ENCODE data around the gene NFIA.

The NFIA gene

GRCh38 chr1:61389926-61390845, 307.8 kb downstream of the NFIA start:
- 92 to 94% methylated on average over 8 to 11 of the region's 11 CpGs for WGBS, 2 experiments
- peaks cover 6% of the 10 kb centered on the region for H3K4me1 ChIP-seq (ENCODE audit: control insufficient read depth, insufficient read depth, low read length)
- H3K4me3 ChIP-seq (ENCODE audit: insufficient read depth, low read depth, low read length), result no peak overlapping the region
- no peak overlapping the region for H3K27ac ChIP-seq (ENCODE audit: insufficient read depth, low read depth, low read length, poor library complexity, severe bottlenecking)
- H3K27me3 ChIP-seq (ENCODE audit: control insufficient read depth, insufficient read depth, low read length, poor library complexity, severe bottlenecking), result peaks cover 20% of the 10 kb centered on the region
- no peaks in the 10 kb centered on the region for H3K9me3 ChIP-seq (ENCODE audit: control insufficient read depth, low read length)
- H3K36me3 ChIP-seq (ENCODE audit: control insufficient read depth, insufficient read depth, low read length), result no peaks in the 10 kb centered on the region

GRCh38 chr1:61391730-61392129, 309.4 kb downstream of the NFIA start:
- 86 to 93% methylated on average over 4 of the region's 4 CpGs for WGBS, 2 experiments
- H3K9me3 ChIP-seq (ENCODE audit: control insufficient read depth, low read length), result no peaks in the 10 kb centered on the region
- no peak overlapping the region for H3K27ac ChIP-seq (ENCODE audit: insufficient read depth, low read depth, low read length, poor library complexity, severe bottlenecking)
- no peaks in the 10 kb centered on the region for H3K36me3 ChIP-seq (ENCODE audit: control insufficient read depth, insufficient read depth, low read length)
- peaks cover 20% of the 10 kb centered on the region for H3K27me3 ChIP-seq (ENCODE audit: control insufficient read depth, insufficient read depth, low read length, poor library complexity, severe bottlenecking)
- H3K4me3 ChIP-seq (ENCODE audit: insufficient read depth, low read depth, low read length), result no peak overlapping the region
- H3K4me1 ChIP-seq (ENCODE audit: control insufficient read depth, insufficient read depth, low read length), result peaks cover 6% of the 10 kb centered on the region

GRCh38 chr1:61392409-61393242, 310.3 kb downstream of the NFIA start:
- Histone ChIP-seq H3K9me3 (ENCODE audit: control insufficient read depth, low read length) (no peaks in the 10 kb centered on the region), H3K27ac (ENCODE audit: insufficient read depth, low read depth, low read length, poor library complexity, severe bottlenecking) (no peak overlapping the region), H3K36me3 (ENCODE audit: control insufficient read depth, insufficient read depth, low read length) (no peaks in the 10 kb centered on the region), H3K4me3 (ENCODE audit: insufficient read depth, low read depth, low read length) (no peak overlapping the region), H3K4me1 (ENCODE audit: control insufficient read depth, insufficient read depth, low read length) (peaks cover 6% of the 10 kb centered on the region), H3K27me3 (ENCODE audit: control insufficient read depth, insufficient read depth, low read length, poor library complexity, severe bottlenecking) (peaks cover 20% of the 10 kb centered on the region)
- WGBS, 2 experiments, result 70 to 73% methylated on average over 9 to 11 of the region's 11 CpGs

GRCh38 chr1:61393575-61393974, 311.2 kb downstream of the NFIA start:
- Histone ChIP-seq H3K9me3 (ENCODE audit: control insufficient read depth, low read length) (no peaks in the 10 kb centered on the region), H3K4me1 (ENCODE audit: control insufficient read depth, insufficient read depth, low read length) (peaks cover 6% of the 10 kb centered on the region), H3K27me3 (ENCODE audit: control insufficient read depth, insufficient read depth, low read length, poor library complexity, severe bottlenecking) (peaks cover 20% of the 10 kb centered on the region), H3K36me3 (ENCODE audit: control insufficient read depth, insufficient read depth, low read length) (no peaks in the 10 kb centered on the region), H3K4me3 (ENCODE audit: insufficient read depth, low read depth, low read length) (no peak overlapping the region), H3K27ac (ENCODE audit: insufficient read depth, low read depth, low read length, poor library complexity, severe bottlenecking) (no peak overlapping the region)
- WGBS, 2 experiments, result 83 to 84% methylated on average over 3 of the region's 3 CpGs

- H3K36me3 ChIP-seq (ENCODE audit: control insufficient read depth, insufficient read depth, low read length), result no peaks in the 10 kb centered on the region
- no peaks in the 10 kb centered on the region for H3K9me3 ChIP-seq (ENCODE audit: control insufficient read depth, low read length)
- H3K27ac ChIP-seq (ENCODE audit: insufficient read depth, low read depth, low read length, poor library complexity, severe bottlenecking), result no peak overlapping the region
- peaks cover 15% of the 10 kb centered on the region for H3K27me3 ChIP-seq (ENCODE audit: control insufficient read depth, insufficient read depth, low read length, poor library complexity, severe bottlenecking)
- WGBS, 2 experiments, result 94 to 98% methylated on average over 6 of the region's 6 CpGs
- H3K4me3 ChIP-seq (ENCODE audit: insufficient read depth, low read depth, low read length), result no peak overlapping the region
- H3K4me1 ChIP-seq (ENCODE audit: control insufficient read depth, insufficient read depth, low read length), result peaks cover 6% of the 10 kb centered on the region
Measured at GRCh38 chr1:61395146-61395800, 312.9 kb downstream of the NFIA start.

GRCh38 chr1:61397495-61397894, 315.1 kb downstream of the NFIA start:
- Histone ChIP-seq H3K27ac (ENCODE audit: insufficient read depth, low read depth, low read length, poor library complexity, severe bottlenecking) (no peak overlapping the region), H3K36me3 (ENCODE audit: control insufficient read depth, insufficient read depth, low read length) (no peaks in the 10 kb centered on the region), H3K4me1 (ENCODE audit: control insufficient read depth, insufficient read depth, low read length) (peaks cover 6% of the 10 kb centered on the region), H3K9me3 (ENCODE audit: control insufficient read depth, low read length) (no peaks in the 10 kb centered on the region), H3K27me3 (ENCODE audit: control insufficient read depth, insufficient read depth, low read length, poor library complexity, severe bottlenecking) (no peaks in the 10 kb centered on the region), H3K4me3 (ENCODE audit: insufficient read depth, low read depth, low read length) (no peak overlapping the region)
- 96 to 97% methylated on average over 6 of the region's 6 CpGs for WGBS, 2 experiments

GRCh38 chr1:61397935-61398334, 315.6 kb downstream of the NFIA start:
- WGBS, 2 experiments, result 97 to 99% methylated on average over 3 of the region's 3 CpGs
- no peaks in the 10 kb centered on the region for H3K27me3 ChIP-seq (ENCODE audit: control insufficient read depth, insufficient read depth, low read length, poor library complexity, severe bottlenecking)
- H3K36me3 ChIP-seq (ENCODE audit: control insufficient read depth, insufficient read depth, low read length), result no peaks in the 10 kb centered on the region
- no peaks in the 10 kb centered on the region for H3K9me3 ChIP-seq (ENCODE audit: control insufficient read depth, low read length)
- no peak overlapping the region for H3K4me3 ChIP-seq (ENCODE audit: insufficient read depth, low read depth, low read length)
- peaks cover 6% of the 10 kb centered on the region for H3K4me1 ChIP-seq (ENCODE audit: control insufficient read depth, insufficient read depth, low read length)
- H3K27ac ChIP-seq (ENCODE audit: insufficient read depth, low read depth, low read length, poor library complexity, severe bottlenecking), result no peak overlapping the region

- no peak overlapping the region for H3K27ac ChIP-seq (ENCODE audit: insufficient read depth, low read depth, low read length, poor library complexity, severe bottlenecking)
- H3K9me3 ChIP-seq (ENCODE audit: control insufficient read depth, low read length), result no peaks in the 10 kb centered on the region
- WGBS, 2 experiments, result 94% methylated on average over 3 of the region's 3 CpGs
Measured at GRCh38 chr1:61399199-61399598, 316.8 kb downstream of the NFIA start.

GRCh38 chr1:61400131-61400770, 317.9 kb downstream of the NFIA start:
- H3K27ac ChIP-seq (ENCODE audit: insufficient read depth, low read depth, low read length, poor library complexity, severe bottlenecking), result no peak overlapping the region
- H3K36me3 ChIP-seq (ENCODE audit: control insufficient read depth, insufficient read depth, low read length), result no peaks in the 10 kb centered on the region
- no peaks in the 10 kb centered on the region for H3K9me3 ChIP-seq (ENCODE audit: control insufficient read depth, low read length)
- WGBS, 2 experiments, result 89 to 96% methylated on average over 4 to 5 of the region's 5 CpGs
- H3K27me3 ChIP-seq (ENCODE audit: control insufficient read depth, insufficient read depth, low read length, poor library complexity, severe bottlenecking), result no peaks in the 10 kb centered on the region
- H3K4me1 ChIP-seq (ENCODE audit: control insufficient read depth, insufficient read depth, low read length), result no peaks in the 10 kb centered on the region
- H3K4me3 ChIP-seq (ENCODE audit: insufficient read depth, low read depth, low read length), result no peak overlapping the region

More at GRCh38 chr1:61399199-61399598, 316.8 kb downstream of the NFIA start:
- no peaks in the 10 kb centered on the region for H3K27me3 ChIP-seq (ENCODE audit: control insufficient read depth, insufficient read depth, low read length, poor library complexity, severe bottlenecking)
- no peak overlapping the region for H3K4me3 ChIP-seq (ENCODE audit: insufficient read depth, low read depth, low read length)
- no peaks in the 10 kb centered on the region for H3K4me1 ChIP-seq (ENCODE audit: control insufficient read depth, insufficient read depth, low read length)
- H3K36me3 ChIP-seq (ENCODE audit: control insufficient read depth, insufficient read depth, low read length), result no peaks in the 10 kb centered on the region

Measured in ectodermal cell (in vitro differentiated cells).